ENCODE measurements around the gene HMGCLL1.

The HMGCLL1 gene

GRCh38 chr6:55443238-55444134 is 135.5 kb downstream of the HMGCLL1 start:
- TF ChIP-seq CTCF (IDR thresholded peaks at IDR 0.05; ENCODE audit: low read depth, low read length), result no peak

GRCh38 chr6:55438203-55438602 is 140.8 kb downstream of the HMGCLL1 start:
- DNase-seq, result no peak
- Histone ChIP-seq H3K36me3 (no peaks in the 10 kb centered on the region), H3K4me3 (ENCODE audit: low read depth, low read length) (no peak overlapping the region), H3K9me3 (ENCODE audit: severe bottlenecking) (no peaks in the 10 kb centered on the region), H3K27ac (no peak overlapping the region), H3K27me3 (ENCODE audit: insufficient read depth, low read depth, severe bottlenecking) (no peaks in the 10 kb centered on the region)
- TF ChIP-seq CTCF (IDR thresholded peaks at IDR 0.05; ENCODE audit: low read depth, low read length), result no peak

More at GRCh38 chr6:55443238-55444134, 135.5 kb downstream of the HMGCLL1 start:
- no peak overlapping the region for H3K4me3 ChIP-seq (ENCODE audit: low read depth, low read length)
- no peaks in the 10 kb centered on the region for H3K27me3 ChIP-seq (ENCODE audit: insufficient read depth, low read depth, severe bottlenecking)
- DNase-seq, result no peak
- no peaks in the 10 kb centered on the region for H3K9me3 ChIP-seq (ENCODE audit: severe bottlenecking)
- no peaks in the 10 kb centered on the region for H3K36me3 ChIP-seq
- H3K27ac ChIP-seq, result no peak overlapping the region

DNA sequence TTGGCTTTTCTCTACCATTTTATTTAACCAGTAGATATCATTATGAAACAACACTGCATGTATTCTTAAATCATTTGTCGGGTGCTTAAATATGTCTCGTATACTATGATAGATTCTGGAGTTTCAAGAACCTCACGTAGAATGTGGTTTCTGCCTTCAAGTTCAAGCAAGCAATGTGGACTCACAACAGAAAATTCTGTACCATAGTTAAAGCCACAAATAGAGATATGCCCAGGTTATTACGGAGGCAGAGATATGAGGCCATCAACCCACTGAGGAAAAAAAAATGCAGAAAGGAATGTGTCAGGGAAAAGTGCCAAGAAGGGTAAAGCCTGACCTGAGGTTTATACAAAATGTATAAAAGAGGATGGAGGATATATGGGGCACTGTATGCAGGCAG is 141.9 kb downstream of the HMGCLL1 start:
- DNase-seq, result no peak
- Histone ChIP-seq H3K36me3 (no peaks in the 10 kb centered on the region), H3K27me3 (ENCODE audit: insufficient read depth, low read depth, severe bottlenecking) (peaks cover 7% of the 10 kb centered on the region), H3K4me3 (ENCODE audit: low read depth, low read length) (no peak overlapping the region), H3K9me3 (ENCODE audit: severe bottlenecking) (no peaks in the 10 kb centered on the region), H3K27ac (no peak overlapping the region)
- no peak for TF ChIP-seq CTCF (IDR thresholded peaks at IDR 0.05; ENCODE audit: low read depth, low read length)

GRCh38 chr6:55433446-55434130 is 145.4 kb downstream of the HMGCLL1 start:
- no peak overlapping the region for H3K4me3 ChIP-seq (ENCODE audit: low read depth, low read length)
- no peaks in the 10 kb centered on the region for H3K9me3 ChIP-seq (ENCODE audit: severe bottlenecking)
- TF ChIP-seq CTCF (IDR thresholded peaks at IDR 0.05; ENCODE audit: low read depth, low read length), result no peak
- no peak overlapping the region for H3K27ac ChIP-seq
- peaks cover 8% of the 10 kb centered on the region for H3K27me3 ChIP-seq (ENCODE audit: insufficient read depth, low read depth, severe bottlenecking)
- no peak for DNase-seq
- no peaks in the 10 kb centered on the region for H3K36me3 ChIP-seq

GRCh38 chr6:55423933-55424332 is 155.1 kb downstream of the HMGCLL1 start:
- Histone ChIP-seq H3K9me3 (ENCODE audit: severe bottlenecking) (no peaks in the 10 kb centered on the region), H3K4me3 (ENCODE audit: low read depth, low read length) (no peak overlapping the region), H3K36me3 (no peaks in the 10 kb centered on the region), H3K27me3 (ENCODE audit: insufficient read depth, low read depth, severe bottlenecking) (peaks cover 2% of the 10 kb centered on the region), H3K27ac (no peak overlapping the region)
- DNase-seq, result no peak
- TF ChIP-seq CTCF (IDR thresholded peaks at IDR 0.05; ENCODE audit: low read depth, low read length), result no peak
